Mesenchymal stem cell (in vitro differentiated cells and primary cell): ENCODE measurements around the gene FSTL4.

Experiments
- DNase-seq: peaks from one replicate; pipeline ENCODE4 v3.0.0-alpha.2; 2013
- H2AFZ ChIP-seq: one replicate; pipeline ENCODE4 v1.6.1; 2013; ENCODE audit warnings: low read depth, mild to moderate bottlenecking, control low read depth, inconsistent platforms, low read length, moderate library complexity
- H2AK5ac ChIP-seq: 2 replicates; pipeline ENCODE4 v1.6.1; 2013; ENCODE audit warnings: low read length, moderate library complexity, mild to moderate bottlenecking, inconsistent platforms; ENCODE audit not compliant: severe bottlenecking
- H2BK120ac ChIP-seq: one replicate; pipeline ENCODE4 v1.6.1; 2013; ENCODE audit warnings: low read depth, mild to moderate bottlenecking, inconsistent platforms, low read length, moderate library complexity
- H2BK12ac ChIP-seq, 2 experiments: one replicate each; pipeline ENCODE4 v1.6.1; 2013; ENCODE audit warnings: inconsistent platforms in 2 of 2, low read length in 2 of 2, mild to moderate bottlenecking in 2 of 2, moderate library complexity in 2 of 2, control low read depth in 1 of 2
- H2BK15ac ChIP-seq: one replicate; pipeline ENCODE4 v1.6.1; 2013; ENCODE audit warnings: mild to moderate bottlenecking, low read depth, inconsistent platforms; ENCODE audit not compliant: poor library complexity, severe bottlenecking
- H2BK5ac ChIP-seq: 2 replicates; pipeline ENCODE4 v1.6.1; 2013; ENCODE audit warnings: low read depth, mild to moderate bottlenecking, low read length, control low read depth, inconsistent platforms; ENCODE audit not compliant: poor library complexity, severe bottlenecking
- H3K14ac ChIP-seq, 2 experiments: one replicate each; pipeline ENCODE4 v1.6.1; 2013; ENCODE audit warnings: inconsistent platforms in 2 of 2, low read length in 2 of 2, control low read depth in 1 of 2, mild to moderate bottlenecking in 1 of 2, moderate library complexity in 1 of 2
- H3K18ac ChIP-seq, 2 experiments: one replicate each; pipeline ENCODE4 v1.6.1; 2013; ENCODE audit warnings: inconsistent platforms in 2 of 2, low read length in 2 of 2, control low read depth in 1 of 2, low read depth in 1 of 2, mild to moderate bottlenecking in 1 of 2
- H3K23ac ChIP-seq, 2 experiments: one replicate each; pipeline ENCODE4 v1.6.1; 2013; ENCODE audit warnings: inconsistent platforms in 2 of 2, low read length in 2 of 2, mild to moderate bottlenecking in 2 of 2, moderate library complexity in 2 of 2, control low read depth in 1 of 2
- H3K27ac ChIP-seq: 2 replicates; pipeline ENCODE4 v1.5.1; 2013; ENCODE audit warnings: mild to moderate bottlenecking, moderate library complexity, low read length, control low read depth, inconsistent platforms; ENCODE audit not compliant: poor library complexity, severe bottlenecking
- H3K27me3 ChIP-seq, 2 experiments: 2 replicates each; pipeline versions ENCODE4 v1.6.1 to v1.7.0; 2013; ENCODE audit warnings: low read length in 2 of 2, mild to moderate bottlenecking in 2 of 2, moderate library complexity in 2 of 2, control low read depth in 1 of 2, inconsistent platforms in 1 of 2; ENCODE audit not compliant: control insufficient read depth in 1 of 2, insufficient read depth in 1 of 2
- H3K36me3 ChIP-seq, 2 experiments: 2 replicates each; pipeline versions ENCODE4 v1.6.1 to v1.7.0; 2013; ENCODE audit warnings: low read length in 2 of 2, control low read depth in 1 of 2, inconsistent platforms in 1 of 2, low read depth in 1 of 2, mild to moderate bottlenecking in 1 of 2; ENCODE audit not compliant: insufficient read depth in 2 of 2, control insufficient read depth in 1 of 2
- H3K4ac ChIP-seq, 2 experiments: one replicate each; pipeline ENCODE4 v1.6.1; 2013; ENCODE audit warnings: inconsistent platforms in 2 of 2, low read length in 2 of 2, mild to moderate bottlenecking in 2 of 2, moderate library complexity in 2 of 2, control low read depth in 1 of 2, low read depth in 1 of 2
- H3K4me1 ChIP-seq: 2 replicates; pipeline ENCODE4 v1.6.1; 2013; ENCODE audit warnings: low read depth, low read length, control low read depth; ENCODE audit not compliant: control insufficient read depth, insufficient read depth
- H3K4me2 ChIP-seq: 2 replicates; pipeline ENCODE4 v1.6.1; 2013; ENCODE audit warnings: low read length, mild to moderate bottlenecking, inconsistent platforms; ENCODE audit not compliant: poor library complexity, severe bottlenecking
- H3K4me3 ChIP-seq, 2 experiments: 2 replicates each; pipeline versions ENCODE4 v1.5.1 to v1.7.0; 2013; ENCODE audit warnings: low read length in 2 of 2, mild to moderate bottlenecking in 2 of 2, control low read depth in 1 of 2, low read depth in 1 of 2; ENCODE audit not compliant: insufficient read depth in 1 of 2
- H3K79me1 ChIP-seq: replicated peaks from 2 replicates; pipeline ENCODE4 v1.6.1; 2013; ENCODE audit warnings: mild to moderate bottlenecking, control low read depth, low read length, inconsistent platforms; ENCODE audit not compliant: poor library complexity, severe bottlenecking
- H3K9ac ChIP-seq: 2 replicates; pipeline ENCODE4 v1.7.0; 2013; ENCODE audit warnings: mild to moderate bottlenecking, low read length, moderate library complexity
- H3K9me3 ChIP-seq: 2 replicates; pipeline ENCODE4 v1.7.0; 2013; ENCODE audit warnings: mild to moderate bottlenecking, low read length; ENCODE audit not compliant: control insufficient read depth
- H4K8ac ChIP-seq: one replicate; pipeline ENCODE4 v1.6.1; 2013; ENCODE audit warnings: inconsistent platforms, mild to moderate bottlenecking, low read length, moderate library complexity
- H4K91ac ChIP-seq: one replicate; pipeline ENCODE4 v1.6.1; 2013; ENCODE audit warnings: mild to moderate bottlenecking, low read length, inconsistent platforms
- WGBS: methylation state at CpG from one replicate; pipeline ENCODE4 v1.1.7; 2013; ENCODE audit warnings: mixed read lengths; 5-methylcytosine and 5-hydroxymethylcytosine counted together

Gene FSTL4

GRCh38 chr5:133464013-133464412, 148.3 kb downstream of the FSTL4 start:
- peaks cover 11 to 59% of the 10 kb centered on the region in 2 experiments for H3K27me3 ChIP-seq
- H3K27ac ChIP-seq, result no peak overlapping the region
- H2AK5ac ChIP-seq, result no peak overlapping the region
- H3K9ac ChIP-seq, result no peak overlapping the region
- no peak overlapping the region for H3K14ac ChIP-seq
- H2BK12ac ChIP-seq, result no peak overlapping the region
- no peak for DNase-seq
- 90% methylated on average over 5 of the region's 6 CpGs for WGBS
- H3K4me2 ChIP-seq, result no peak overlapping the region
- no peak overlapping the region for H4K91ac ChIP-seq
- H2BK5ac ChIP-seq, result no peak overlapping the region
- H3K79me1 ChIP-seq, result no peaks in the 10 kb centered on the region
- no peak overlapping the region for H2AFZ ChIP-seq
- H3K36me3 ChIP-seq, result no peaks in the 10 kb centered on the region
- H4K8ac ChIP-seq, result no peak overlapping the region
- no peak overlapping the region for H3K23ac ChIP-seq
- H3K4me3 ChIP-seq, result no peak overlapping the region
- H3K4ac ChIP-seq, result no peak overlapping the region
- no peak overlapping the region for H2BK15ac ChIP-seq
- H3K18ac ChIP-seq, result no peak overlapping the region
- no peaks in the 10 kb centered on the region for H3K9me3 ChIP-seq
- H2BK120ac ChIP-seq, result no peak overlapping the region
- no peaks in the 10 kb centered on the region for H3K4me1 ChIP-seq

DNA sequence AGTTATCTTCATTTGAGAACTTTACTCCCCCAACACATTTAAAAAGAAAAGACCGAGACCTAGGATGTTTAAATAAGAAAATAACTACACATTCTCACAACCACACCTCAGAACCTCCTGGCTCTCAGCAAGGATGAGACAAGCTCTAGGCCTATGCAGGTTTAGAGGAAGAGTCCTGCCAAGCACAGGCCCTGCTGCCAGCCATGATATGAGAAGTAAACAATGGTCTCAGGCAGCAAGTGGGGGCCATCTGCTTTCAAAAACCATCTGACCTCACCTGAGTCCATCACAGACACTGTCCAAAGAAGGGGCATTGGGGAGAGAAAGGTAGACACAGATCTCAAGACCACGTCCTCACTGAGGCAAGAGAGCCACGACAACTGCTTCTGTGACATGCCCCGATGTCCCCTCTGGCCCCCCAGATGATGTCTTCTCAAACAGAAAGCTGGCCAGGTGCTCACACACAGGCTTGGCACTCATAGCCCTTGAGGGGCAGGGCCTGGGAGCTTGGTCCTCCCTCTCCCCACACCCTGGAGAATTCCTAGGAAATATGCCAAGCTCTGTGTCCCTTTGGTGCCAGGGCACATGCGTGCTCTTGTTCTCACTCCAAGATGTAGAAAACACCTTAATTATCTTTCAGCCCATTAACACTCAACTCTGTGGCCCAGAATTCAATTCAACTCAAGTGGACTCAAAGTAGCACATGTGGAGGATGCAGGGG, 150.4 kb downstream of the FSTL4 start:
- no peak overlapping the region for H3K18ac ChIP-seq
- no peak overlapping the region for H2BK15ac ChIP-seq
- H3K9ac ChIP-seq, result no peak overlapping the region
- H3K4me2 ChIP-seq, result no peak overlapping the region
- no peak overlapping the region for H2BK12ac ChIP-seq
- H4K91ac ChIP-seq, result no peak overlapping the region
- 78% methylated on average over 5 of the region's 5 CpGs for WGBS
- no peaks in the 10 kb centered on the region for H3K79me1 ChIP-seq
- H3K27ac ChIP-seq, result no peak overlapping the region
- H3K23ac ChIP-seq, result no peak overlapping the region
- H3K4me1 ChIP-seq, result no peaks in the 10 kb centered on the region
- H2BK120ac ChIP-seq, result no peak overlapping the region
- no peak overlapping the region for H2AFZ ChIP-seq
- no peak overlapping the region for H3K14ac ChIP-seq
- no peaks in the 10 kb centered on the region for H3K9me3 ChIP-seq
- H3K4me3 ChIP-seq, result no peak overlapping the region
- H3K27me3 ChIP-seq, result peaks cover 13 to 49% of the 10 kb centered on the region in 2 experiments
- H2BK5ac ChIP-seq, result no peak overlapping the region
- no peak overlapping the region for H2AK5ac ChIP-seq
- no peak overlapping the region for H4K8ac ChIP-seq
- no peaks in the 10 kb centered on the region for H3K36me3 ChIP-seq
- H3K4ac ChIP-seq, result no peak overlapping the region
- DNase-seq, result no peak

DNA sequence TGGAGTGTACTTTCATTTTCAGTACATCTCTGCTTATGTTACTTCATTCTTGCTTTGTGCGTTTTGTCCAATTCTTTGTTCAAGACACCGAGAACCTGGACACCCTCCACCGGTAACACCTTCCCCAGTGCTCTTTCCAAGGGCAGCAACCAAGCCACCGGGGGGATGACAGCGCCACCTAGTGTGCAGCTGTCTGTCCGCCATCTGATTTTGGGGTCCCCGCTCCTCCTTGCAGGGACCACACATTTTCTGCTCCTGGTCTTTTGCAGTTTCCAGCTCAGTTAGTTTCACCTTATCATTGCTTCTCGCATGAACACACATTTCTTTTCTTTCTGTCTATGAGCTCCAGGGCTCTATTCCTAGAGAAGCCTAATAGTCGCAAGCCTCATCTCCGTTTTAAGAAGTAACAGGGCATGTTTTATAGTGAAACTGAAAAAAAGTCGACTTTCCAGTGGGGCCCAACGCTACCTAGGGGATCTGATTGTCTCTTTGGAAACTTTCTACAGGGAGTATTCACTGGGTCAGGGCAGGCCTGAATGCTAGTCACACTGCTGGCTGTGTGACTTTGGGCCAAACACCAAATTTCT, 152.1 kb downstream of the FSTL4 start:
- Histone ChIP-seq H3K14ac (no peak overlapping the region), H3K4me3 (no peak overlapping the region), H3K4me2 (no peak overlapping the region), H3K4me1 (no peaks in the 10 kb centered on the region), H3K9ac (no peak overlapping the region), H2BK15ac (no peak overlapping the region), H4K91ac (no peak overlapping the region), H3K9me3 (no peaks in the 10 kb centered on the region), H3K27me3 (peaks cover 16 to 47% of the 10 kb centered on the region in 2 experiments), H3K79me1 (no peaks in the 10 kb centered on the region), H2BK12ac (no peak overlapping the region), H3K23ac (no peak overlapping the region), H3K18ac (no peak overlapping the region), H2BK5ac (no peak overlapping the region), H4K8ac (no peak overlapping the region), H3K27ac (no peak overlapping the region), H2AFZ (no peak overlapping the region), H2BK120ac (no peak overlapping the region), H3K36me3 (no peaks in the 10 kb centered on the region), H2AK5ac (no peak overlapping the region), H3K4ac (no peak overlapping the region)
- WGBS, result 60% methylated on average over 12 of the region's 12 CpGs
- no peak for DNase-seq

DNA sequence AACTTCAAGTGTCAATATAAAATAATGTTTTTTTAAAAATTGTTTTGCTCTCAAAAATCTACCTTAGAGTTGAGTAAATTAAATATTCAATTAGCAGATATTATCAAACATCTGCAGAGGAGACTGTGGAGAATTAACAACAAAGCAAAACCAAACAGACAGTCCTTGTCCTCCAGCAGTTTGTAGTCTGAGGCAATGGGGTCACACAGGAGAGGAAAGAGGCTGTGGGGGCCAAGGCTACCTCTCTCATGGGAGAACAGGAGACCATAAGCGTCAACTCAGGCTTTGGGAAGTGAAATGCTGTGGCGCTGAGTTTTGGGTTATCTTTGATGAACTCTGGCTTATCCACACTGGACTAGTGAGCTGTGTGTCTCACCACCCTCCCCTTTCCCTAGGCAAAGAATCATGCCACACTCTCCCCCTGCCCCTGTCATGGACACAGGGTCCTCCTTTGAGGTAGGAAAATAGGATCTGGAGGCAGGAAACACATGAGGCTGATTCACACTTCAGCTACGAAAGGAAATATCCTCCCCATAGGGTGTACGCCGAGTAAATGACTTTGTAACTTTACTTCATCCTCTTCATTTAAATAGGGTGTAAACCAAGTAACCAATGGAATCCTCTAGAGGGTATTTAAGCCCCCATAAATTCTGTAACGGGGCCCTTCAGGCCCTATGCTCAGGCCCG, 152.7 kb downstream of the FSTL4 start:
- no peak overlapping the region for H3K14ac ChIP-seq
- H3K36me3 ChIP-seq, result no peaks in the 10 kb centered on the region
- H3K23ac ChIP-seq, result no peak overlapping the region
- no peak overlapping the region for H2AFZ ChIP-seq
- no peaks in the 10 kb centered on the region for H3K9me3 ChIP-seq
- peaks cover 18 to 44% of the 10 kb centered on the region in 2 experiments for H3K27me3 ChIP-seq
- no peak overlapping the region for H3K27ac ChIP-seq
- no peak overlapping the region for H3K4ac ChIP-seq
- WGBS, result 90% methylated on average over 7 of the region's 7 CpGs
- H2BK120ac ChIP-seq, result no peak overlapping the region
- no peak overlapping the region for H3K4me3 ChIP-seq
- H3K9ac ChIP-seq, result no peak overlapping the region
- no peak for DNase-seq
- no peak overlapping the region for H2BK12ac ChIP-seq
- no peak overlapping the region for H2BK15ac ChIP-seq
- no peak overlapping the region for H4K91ac ChIP-seq
- no peak overlapping the region for H3K4me2 ChIP-seq
- H4K8ac ChIP-seq, result no peak overlapping the region
- no peak overlapping the region for H2BK5ac ChIP-seq
- H3K79me1 ChIP-seq, result no peaks in the 10 kb centered on the region
- H2AK5ac ChIP-seq, result no peak overlapping the region
- no peak overlapping the region for H3K18ac ChIP-seq
- no peaks in the 10 kb centered on the region for H3K4me1 ChIP-seq
